ENCODE results near the gene TRIM15. TPM values are rescaled to one million over a fixed set of nuclear protein-coding genes. Genes with fewer than 3 reads are reported as not detected.

The TRIM15 gene
- total RNA-seq, 1 experiment from 2014 or later, result 0.20 TPM

DNA sequence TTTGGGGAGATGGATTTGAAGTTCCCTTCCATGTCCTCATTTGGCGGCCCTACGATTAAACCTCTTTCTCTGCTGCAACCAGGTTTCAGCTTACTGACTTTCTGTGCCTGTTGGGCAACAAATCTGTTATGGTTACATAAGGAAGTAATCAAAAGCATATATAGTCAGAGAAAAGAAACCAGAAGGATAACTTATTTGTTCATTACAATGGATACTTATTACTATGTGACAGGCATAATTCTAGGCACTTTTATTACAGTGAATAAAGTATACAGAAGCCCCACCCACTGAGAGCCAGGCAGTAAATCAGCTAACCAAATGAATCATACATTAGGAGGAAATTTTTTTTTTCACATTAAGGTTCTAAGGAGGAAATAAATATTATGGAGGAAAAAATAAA, 40.8 kb upstream of the TRIM15 start:
- Histone ChIP-seq H2BK20ac (ENCODE audit: low read depth, low read length, poor library complexity, severe bottlenecking) (no peak overlapping the region), H2BK12ac (ENCODE audit: insufficient read length, low read depth, low read length) (no peak overlapping the region), H2AFZ (ENCODE audit: low read length) (no peak overlapping the region), H3K9me3 (ENCODE audit: control insufficient read depth, low read depth, low read length) (no peaks in the 10 kb centered on the region), H3K23ac (ENCODE audit: insufficient read length, low read depth, low read length) (no peak overlapping the region), H3K4me1 (ENCODE audit: insufficient read depth, low read length) (no peaks in the 10 kb centered on the region), H3K4me2 (ENCODE audit: insufficient read depth, insufficient read length, low read length) (no peak overlapping the region), H4K8ac (replicated peaks; ENCODE audit: insufficient read length, low read depth, low read length) (no peak overlapping the region), H3K27ac (ENCODE audit: insufficient read length, low read depth, low read length) (no peak overlapping the region), H3K79me2 (ENCODE audit: insufficient read depth, low read length) (no peaks in the 10 kb centered on the region), H2BK120ac (ENCODE audit: low read depth, low read length, poor library complexity, severe bottlenecking) (no peak overlapping the region), H2BK5ac (ENCODE audit: insufficient read length, low read length) (no peak overlapping the region), H3K79me1 (ENCODE audit: insufficient read depth, low read depth, low read length, poor library complexity, severe bottlenecking) (no peaks in the 10 kb centered on the region), H3K23me2 (ENCODE audit: insufficient read length, low read depth, low read length, poor library complexity, severe bottlenecking) (peaks cover 6% of the 10 kb centered on the region), H3K27me3 (ENCODE audit: insufficient read depth, low read length) (peaks cover 11% of the 10 kb centered on the region; the same call in 1 of the 2 replicates), H2AK5ac (ENCODE audit: insufficient read length, low read length) (no peak overlapping the region), H3K9ac (ENCODE audit: extremely low read depth, insufficient read length, low read length) (no peak overlapping the region), H3K18ac (ENCODE audit: insufficient read length, low read depth, low read length) (no peak overlapping the region), H4K20me1 (ENCODE audit: control insufficient read depth, insufficient read depth, insufficient read length) (no peaks in the 10 kb centered on the region), H4K91ac (ENCODE audit: insufficient read length, low read depth, low read length) (no peak overlapping the region), H3K56ac (ENCODE audit: insufficient read length, low read depth, low read length) (no peak overlapping the region), H3T11ph (ENCODE audit: low read length) (no peak overlapping the region), H4K5ac (ENCODE audit: insufficient read length, low read depth, low read length) (no peak overlapping the region), H3K14ac (ENCODE audit: insufficient read depth, low read length) (no peak overlapping the region), H3K4ac (ENCODE audit: low read depth, low read length) (no peak overlapping the region), H2BK15ac (ENCODE audit: low read depth, low read length) (no peak overlapping the region)
- WGBS (ENCODE audit: extremely low coverage, insufficient read length, low lambda C conversion rate), result no CpG with 5 or more reads among the region's 2 CpGs
- no peak overlapping the region for H3K27ac Mint-ChIP-seq
- TF ChIP-seq, protein P1, sequence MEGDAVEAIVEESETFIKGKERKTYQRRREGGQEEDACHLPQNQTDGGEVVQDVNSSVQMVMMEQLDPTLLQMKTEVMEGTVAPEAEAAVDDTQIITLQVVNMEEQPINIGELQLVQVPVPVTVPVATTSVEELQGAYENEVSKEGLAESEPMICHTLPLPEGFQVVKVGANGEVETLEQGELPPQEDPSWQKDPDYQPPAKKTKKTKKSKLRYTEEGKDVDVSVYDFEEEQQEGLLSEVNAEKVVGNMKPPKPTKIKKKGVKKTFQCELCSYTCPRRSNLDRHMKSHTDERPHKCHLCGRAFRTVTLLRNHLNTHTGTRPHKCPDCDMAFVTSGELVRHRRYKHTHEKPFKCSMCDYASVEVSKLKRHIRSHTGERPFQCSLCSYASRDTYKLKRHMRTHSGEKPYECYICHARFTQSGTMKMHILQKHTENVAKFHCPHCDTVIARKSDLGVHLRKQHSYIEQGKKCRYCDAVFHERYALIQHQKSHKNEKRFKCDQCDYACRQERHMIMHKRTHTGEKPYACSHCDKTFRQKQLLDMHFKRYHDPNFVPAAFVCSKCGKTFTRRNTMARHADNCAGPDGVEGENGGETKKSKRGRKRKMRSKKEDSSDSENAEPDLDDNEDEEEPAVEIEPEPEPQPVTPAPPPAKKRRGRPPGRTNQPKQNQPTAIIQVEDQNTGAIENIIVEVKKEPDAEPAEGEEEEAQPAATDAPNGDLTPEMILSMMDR (conservative IDR thresholded peaks at IDR 0.05), result no peak
- peaks cover 0 to 6% of the 10 kb centered on the region in 2 experiments; a peak in 2 of 4 replicates for H3K4me1 Mint-ChIP-seq
- H3K36me3 Mint-ChIP-seq (ENCODE audit: insufficient read depth in 1 of 3, low read depth in 3 of 3), result no peaks in the 10 kb centered on the region
- H3K4me3 Mint-ChIP-seq, result no peak overlapping the region
- DNase-seq, result no peak
- H3K27me3 Mint-ChIP-seq (ENCODE audit: low read depth), result peaks cover 50% of the 10 kb centered on the region
- no peaks in the 10 kb centered on the region for H3K9me3 Mint-ChIP-seq

Data from H9 (cell line).